Ovary (tissue), 9 donors: ENCODE data around the gene UMAD1. TPM values are rescaled to one million over a fixed set of nuclear protein-coding genes. Genes with fewer than 3 reads are reported as not detected.

Experiments
- DNase-seq, 5 donors: peaks; one replicate each; pipeline ENCODE4 v3.0.0-alpha.2; 2019 to 2020
- H3K27ac ChIP-seq, 2 donors: fragments of 200-600 bp; one replicate each; pipeline versions ENCODE4 v1.5.1 to v1.8.0; 2019 to 2022
- H3K27me3 ChIP-seq: fragments of 200-600 bp; one replicate; pipeline ENCODE4 v1.8.0; 2022
- H3K36me3 ChIP-seq: fragments of 200-600 bp; sonication (generic); one replicate; pipeline ENCODE4 v1.5.1; 2019
- H3K4me1 ChIP-seq: one replicate; pipeline ENCODE4 v1.8.1; 2013; ENCODE audit warnings: mild to moderate bottlenecking, moderate library complexity; ENCODE audit not compliant: insufficient read depth
- H3K4me3 ChIP-seq: fragments of 200-600 bp; sonication (generic); one replicate; pipeline ENCODE4 v1.5.1; 2017
- H3K9me3 ChIP-seq, 2 donors: fragments of 200-600 bp in 1 of 2; sonication (generic) in 1 of 2; one replicate each; pipeline versions ENCODE4 v1.5.1 to v1.8.1; 2013 to 2019; ENCODE audit warnings: mild to moderate bottlenecking in 1 of 2, moderate library complexity in 1 of 2
- CTCF ChIP-seq, 3 donors: fragments of 450-650 bp in 2 of 3; fragments of 200-600 bp in 1 of 3; IDR thresholded peaks; one replicate each; pipeline versions ENCODE4 v1.5.1 to v1.8.0; 2016 to 2022; ENCODE audit warnings: antibody characterized with exemption in 3 of 3, mild to moderate bottlenecking in 1 of 3
- EP300 ChIP-seq: sonication (generic); formaldehyde crosslinking; IDR thresholded peaks from one replicate; pipeline ENCODE4 v1.6.1; 2017; ENCODE audit warnings: antibody characterized with exemption
- POLR2A ChIP-seq: fragments of 450-650 bp; IDR thresholded peaks from one replicate; pipeline ENCODE4 v1.6.1; 2017; ENCODE audit warnings: antibody characterized with exemption, mild to moderate bottlenecking, moderate library complexity
- WGBS, 3 donors: extraction: QIAGEN DNeasy Blood & Tissue Kit in 1 of 3; methylation state at CpG; one replicate each; pipeline versions ENCODE4 v1.1.5 to v1.1.7; 2013 to 2017; 5-methylcytosine and 5-hydroxymethylcytosine counted together
- intact Hi-C, 4 donors: fragments of 100-400 bp; cut with DNase I; formaldehyde crosslinking; loops; one replicate each; pipeline versions ENCODE4 v1.11.0 to v1.15.1; 2022 to 2023
- polyA plus RNA-seq, 2 donors: library from polyadenylated mRNA; stranded (reverse); fragments of 200-250 nt in 1 of 2; fragments of 350-450 nt in 1 of 2; fragmentation: Illumina TruSeq in 1 of 2; extraction: RNeasy Lipid Tissue Mini Kit (QIAGEN cat#74804) in 1 of 2; gene quantifications; one replicate each; pipeline ENCODE4 v1.2.3, GENCODE V29; 2013 to 2014
- total RNA-seq, 7 donors: library from RNA; depleted of rRNA in 2 of 7; stranded (reverse); fragments of >200 nt in 2 of 7; fragmentation: NEBNext Ultra II Directional in 3 of 7; extraction: Animal tissue kit (Norgen Biotek cat#: 25700) in 3 of 7; gene quantifications; one replicate each; pipeline versions ENCODE4 v1.1.0 to v1.2.4, GENCODE V29; 2016 to 2023
- donor health status: DM: no; HTN: no; CAD: no; lungs with moderate emphysema.
- donor health status: DM: no; HTN: no; CAD: no.
- donor health status: Bipolar disorder and iron deficiency.
- donor health status: DM: yes; HTN: yes; CAD: no.
- donor health status: DM: no; HTN: no; CAD: no.
- donor health status: DM: yes; HTN: yes; CAD: no.

UMAD1 gene
- total and polyA plus RNA-seq, 9 donors: 10.4 to 19.1 (median 16.2) TPM

GRCh38 chr7:7792056-7792455 is 151.5 kb downstream of the UMAD1 start:
- no peaks in the 10 kb centered on the region for H3K9me3 ChIP-seq
- H3K4me3 ChIP-seq: no peak overlapping the region
- no peak overlapping the region for H3K27ac ChIP-seq
- no peaks in the 10 kb centered on the region for H3K27me3 ChIP-seq
- 61 to 79% (median 74%) methylated on average over 1 of the region's 1 CpG for WGBS, 3 donors
- no peak for DNase-seq
- TF ChIP-seq EP300: no peak
- H3K36me3 ChIP-seq: no peaks in the 10 kb centered on the region
- no peaks in the 10 kb centered on the region for H3K4me1 ChIP-seq
- intact Hi-C loops: no loop called here

- DNase-seq: no peak
- intact Hi-C loops: no loop called here
- WGBS, 3 donors: 58 to 67% (median 61%) methylated on average over 2 of the region's 2 CpGs
- Histone ChIP-seq H3K27me3 (no peaks in the 10 kb centered on the region), H3K4me3 (no peak overlapping the region), H3K27ac (no peak overlapping the region), H3K4me1 (no peaks in the 10 kb centered on the region), H3K36me3 (no peaks in the 10 kb centered on the region), H3K9me3 (no peaks in the 10 kb centered on the region)
- no peak for TF ChIP-seq EP300
- TF ChIP-seq POLR2A: no peak
- no peak for TF ChIP-seq CTCF (IDR thresholded peaks at IDR 0.05)
These were observed 152.7 kb downstream of the UMAD1 start for GRCh38 chr7:7793249-7793648.

- DNase-seq: no peak
- no peaks in the 10 kb centered on the region for H3K36me3 ChIP-seq
- no peak overlapping the region for H3K27ac ChIP-seq
- H3K4me1 ChIP-seq: no peaks in the 10 kb centered on the region
- intact Hi-C loops: no loop called here
- H3K27me3 ChIP-seq: no peaks in the 10 kb centered on the region
- no peak overlapping the region for H3K4me3 ChIP-seq
- H3K9me3 ChIP-seq: no peaks in the 10 kb centered on the region
- TF ChIP-seq EP300 (no peak), POLR2A (no peak), CTCF (IDR thresholded peaks at IDR 0.05) (no peak)
- 78 to 92% (median 87%) methylated on average over 1 of the region's 1 CpG for WGBS, 3 donors
These were observed 153.4 kb downstream of the UMAD1 start for GRCh38 chr7:7793921-7794320.

GRCh38 chr7:7795203-7795602 is 154.7 kb downstream of the UMAD1 start:
- no peaks in the 10 kb centered on the region for H3K9me3 ChIP-seq
- H3K36me3 ChIP-seq: no peaks in the 10 kb centered on the region
- no peak for DNase-seq
- intact Hi-C loops: loop anchor here in 1 of 4 donors (5.0 kb wide), 1 partner anchor 297 kb away; no protein-coding TSS in a partner anchor
- H3K4me1 ChIP-seq: no peaks in the 10 kb centered on the region
- H3K4me3 ChIP-seq: no peak overlapping the region
- H3K27me3 ChIP-seq: no peaks in the 10 kb centered on the region
- no peak for TF ChIP-seq EP300
- TF ChIP-seq POLR2A: no peak
- no peak for TF ChIP-seq CTCF (IDR thresholded peaks at IDR 0.05)
- WGBS, 3 donors: 57 to 74% (median 67%) methylated on average over 2 of the region's 2 CpGs
- no peak overlapping the region for H3K27ac ChIP-seq

- Histone ChIP-seq H3K9me3 (no peaks in the 10 kb centered on the region), H3K27me3 (no peaks in the 10 kb centered on the region), H3K4me3 (no peak overlapping the region), H3K4me1 (no peaks in the 10 kb centered on the region), H3K36me3 (no peaks in the 10 kb centered on the region), H3K27ac (no peak overlapping the region)
- intact Hi-C loops: loop anchor here in 1 of 4 donors (5.0 kb wide), 1 partner anchor 297 kb away; no protein-coding TSS in a partner anchor
- no peak for TF ChIP-seq CTCF (IDR thresholded peaks at IDR 0.05)
- no peak for DNase-seq
- 81 to 91% (median 82%) methylated on average over 1 of the region's 1 CpG for WGBS, 3 donors
These were observed 155.1 kb downstream of the UMAD1 start for GRCh38 chr7:7795630-7796121.
